NAMALWA (cell line): ENCODE measurements around the gene ACAP3.
A peak's percentile ranks its signal among the peaks of the same experiment; 100 is the strongest.

Source experiments
- DNase-seq: peaks from one replicate; pipeline ENCODE4 v3.0.0-alpha.2; 2015; ENCODE audit warnings: low spot score

Gene ACAP3

GRCh38 chr1:1314678-1315335, 7.1 kb upstream of the ACAP3 start:
- no peak for DNase-seq

- DNase-seq: no peak
Measured at GRCh38 chr1:1314237-1314586, 6.5 kb upstream of the ACAP3 start.

GRCh38 chr1:1313500-1314236, 5.9 kb upstream of the ACAP3 start:
- DNase-seq: no peak

GRCh38 chr1:1312450-1313314, 5.0 kb upstream of the ACAP3 start:
- no peak for DNase-seq

GRCh38 chr1:1311107-1312104, 3.7 kb upstream of the ACAP3 start:
- no peak for DNase-seq

- no peak for DNase-seq
Measured at GRCh38 chr1:1310476-1311053, 2.8 kb upstream of the ACAP3 start.

GRCh38 chr1:1310109-1310385, 2.3 kb upstream of the ACAP3 start:
- no peak for DNase-seq

- no peak for DNase-seq
Measured at GRCh38 chr1:1309251-1310108, 1.8 kb upstream of the ACAP3 start.

GRCh38 chr1:1308756-1309250, 1.1 kb upstream of the ACAP3 start:
- no peak for DNase-seq

- no peak for DNase-seq
Measured at GRCh38 chr1:1307261-1307922, 338 bp downstream of the ACAP3 start.

GRCh38 chr1:1306661-1307260, 969 bp downstream of the ACAP3 start:
- peak; percentile 70 for DNase-seq

- peak; percentile 87 for DNase-seq
Measured at GRCh38 chr1:1306070-1306660, 1.6 kb downstream of the ACAP3 start.

GRCh38 chr1:1305300-1306069, 2.2 kb downstream of the ACAP3 start:
- peak; percentile 90 for DNase-seq

GRCh38 chr1:1304331-1305299, 3.1 kb downstream of the ACAP3 start:
- no peak for DNase-seq

GRCh38 chr1:1303736-1304135, 4.0 kb downstream of the ACAP3 start:
- no peak for DNase-seq

- DNase-seq: no peak
Measured at GRCh38 chr1:1302951-1303509, 4.7 kb downstream of the ACAP3 start.

GRCh38 chr1:1302006-1302430, 5.7 kb downstream of the ACAP3 start:
- DNase-seq: peak; percentile 68
